Articular chondrocyte of knee joint (primary cell): ENCODE data around the gene SEPTIN10. TPM values are rescaled to one million over a fixed set of nuclear protein-coding genes. Genes with fewer than 3 reads are reported as not detected.

Experiments
- total RNA-seq: library from RNA; depleted of rRNA; stranded (reverse); fragments of >200 nt; gene quantifications from 2 replicates; pipeline ENCODE4 v1.2.3, GENCODE V29; 2012

Gene SEPTIN10
- 183 and 206 TPM in 2 replicates for total RNA-seq

DNA sequence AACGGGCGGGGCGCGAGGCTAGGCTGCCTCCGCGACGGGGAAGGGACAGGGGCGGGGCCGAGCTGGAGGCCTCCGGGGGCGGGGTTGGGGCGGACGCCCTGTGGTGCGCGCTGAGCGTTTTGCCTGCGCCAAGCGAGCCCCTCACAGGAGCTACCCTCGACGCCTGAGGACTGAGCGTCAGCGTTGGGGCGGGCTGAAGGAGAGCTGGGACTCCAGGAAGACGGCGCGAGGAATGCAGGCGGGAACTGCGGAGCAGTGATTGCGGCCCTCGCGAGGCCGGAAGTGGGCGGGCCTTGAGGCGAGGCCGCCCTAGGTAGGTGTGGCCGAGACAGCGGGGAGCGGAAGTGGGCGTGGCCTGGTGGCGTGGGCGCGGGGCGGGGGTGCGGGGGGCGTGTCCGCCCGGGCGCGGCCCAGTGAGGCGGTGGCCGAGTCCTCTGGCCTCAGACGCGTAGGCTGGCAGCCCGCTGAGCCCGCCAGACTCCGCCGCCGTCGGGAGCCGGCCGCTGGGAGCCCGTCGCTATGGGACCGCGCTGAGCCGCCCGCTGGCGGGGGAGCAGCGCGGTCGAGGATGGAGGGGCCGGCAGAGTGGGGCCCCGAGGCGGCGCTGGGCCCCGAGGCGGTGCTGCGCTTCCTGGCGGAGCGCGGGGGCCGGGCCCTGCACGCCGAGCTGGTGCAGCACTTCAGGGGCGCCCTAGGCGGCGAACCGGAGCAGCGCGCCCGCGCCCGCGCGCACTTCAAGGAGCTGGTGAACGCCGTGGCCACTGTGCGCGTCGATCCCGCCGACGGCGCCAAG lies at the start of gene SEPTIN10, which contains the start of gene SOWAHC:
Gene SEPTIN10, minus strand, starts transcription at position 45 of the 793 bp plus-strand sequence. CDS start 139 bp downstream, outside the sequence.
Gene SOWAHC, plus strand, starts transcription at position 443 of the 793 bp plus-strand sequence. Its CDS starts 126 bp downstream, at position 569.

Other genes with a start within 250 kb of the SEPTIN10 start
- gene SOWAHC, start 398 bp upstream of the SEPTIN10 start, total RNA-seq: 27.0 and 29.5 TPM in 2 replicates
- 55.9 and 61.6 TPM in 2 replicates for gene RGPD5, start 180.3 kb upstream of the SEPTIN10 start, total RNA-seq